Activated B cell treated with CpG ODN at 0.5 μM for 24 hours (primary cell): ENCODE data around the gene TPPP3. TPM values are rescaled to one million over a fixed set of nuclear protein-coding genes. Genes with fewer than 3 reads are reported as not detected.
A peak's percentile ranks its signal among the peaks of the same experiment; 100 is the strongest.
"Not testable (repeated sequence)": the region's sequence is repeated elsewhere in the genome, so short reads cannot be mapped to it uniquely, and the experiment has no call there.

ENCODE experiments used
- ATAC-seq: fragments of 200-7000 bp; cut with Tn5 transposase; one replicate; pipeline ENCODE4 v1.10.0; 2021; ENCODE audit warnings: low read depth, mild to moderate bottlenecking, moderate library complexity
- CTCF ChIA-PET: fragments of 350-600 bp; sonication (Branson Sonifier 250); formaldehyde crosslinking; loops from one replicate; lab custom pipeline; 2021; ENCODE audit warnings: antibody characterized with exemption; lab: Charles Lee
- POLR2A ChIA-PET: fragments of 350-600 bp; sonication (Branson Sonifier 250); formaldehyde crosslinking; loops from one replicate; lab custom pipeline; 2021; ENCODE audit warnings: antibody characterized with exemption; lab: Charles Lee
- DNase-seq: peaks from one replicate; pipeline ENCODE4 v3.0.0; 2022
- H3K27ac Mint-ChIP-seq: one replicate; pipeline ENCODE4 v1.8.0; 2020; ENCODE audit warnings: mixed read lengths
- H3K27me3 Mint-ChIP-seq: one replicate; pipeline ENCODE4 v1.8.0; 2021; ENCODE audit warnings: mixed read lengths
- H3K36me3 Mint-ChIP-seq: one replicate; pipeline ENCODE4 v1.8.0; 2021; ENCODE audit warnings: low read depth, mixed read lengths
- H3K4me1 Mint-ChIP-seq: one replicate; pipeline ENCODE4 v1.8.0; 2021; ENCODE audit warnings: mixed read lengths
- H3K4me3 Mint-ChIP-seq: one replicate; pipeline ENCODE4 v1.8.0; 2020; ENCODE audit warnings: mild to moderate bottlenecking, mixed read lengths
- H3K9me3 Mint-ChIP-seq: one replicate; pipeline ENCODE4 v1.8.0; 2020; ENCODE audit warnings: mixed read lengths
- CTCF ChIP-seq: fragments of 200-600 bp; IDR thresholded peaks from one replicate; pipeline ENCODE4 v1.8.0; 2022; ENCODE audit warnings: antibody characterized with exemption, mild to moderate bottlenecking
- intact Hi-C: fragments of 100-400 bp; cut with micrococcal nuclease; formaldehyde crosslinking; loops from one replicate; pipeline ENCODE4 v1.15.1; 2024
- total RNA-seq: library from RNA; stranded (reverse); gene quantifications from 2 replicates; pipeline ENCODE4 v1.2.3, GENCODE V29; 2022

Gene TPPP3
- total RNA-seq, 1 donor from 2014 or later: not detected

- POLR2A ChIA-PET: no interaction called here
- Mint-ChIP-seq H3K36me3 (no peaks in the 10 kb centered on the region), H3K9me3 (no peaks in the 10 kb centered on the region), H3K4me3 (no peak overlapping the region), H3K27me3 (peaks cover 5% of the 10 kb centered on the region), H3K27ac (no peak overlapping the region), H3K4me1 (no peaks in the 10 kb centered on the region)
- no peak for TF ChIP-seq CTCF
- intact Hi-C loops: loop anchor here (5.0 kb wide), 1 partner anchor 75 kb away; no protein-coding TSS in a partner anchor
- ATAC-seq (no peak), DNase-seq (no peak)
- CTCF ChIA-PET: interaction anchor here (0.9 kb wide), 1 partner anchor 42 kb away, joined by 4 read pairs; no protein-coding TSS in a partner anchor
Observed at GRCh38 chr16:67372664-67373063, 20.6 kb downstream of the TPPP3 start.

GRCh38 chr16:67370661-67371060 is 22.6 kb downstream of the TPPP3 start:
- peaks cover 3% of the 10 kb centered on the region for H3K4me1 Mint-ChIP-seq
- no peak overlapping the region for H3K27ac Mint-ChIP-seq
- ATAC-seq: no peak
- H3K27me3 Mint-ChIP-seq: no peaks in the 10 kb centered on the region
- H3K4me3 Mint-ChIP-seq: no peak overlapping the region
- POLR2A ChIA-PET: no interaction called here
- H3K36me3 Mint-ChIP-seq: no peaks in the 10 kb centered on the region
- no peak for DNase-seq
- TF ChIP-seq CTCF: no peak
- H3K9me3 Mint-ChIP-seq: no peaks in the 10 kb centered on the region
- intact Hi-C loops: loop anchor here (5.0 kb wide), 1 partner anchor 77 kb away; no protein-coding TSS in a partner anchor
- CTCF ChIA-PET: no interaction called here

GRCh38 chr16:67364600-67365235 is 28.6 kb downstream of the TPPP3 start:
- ChIA-PET CTCF (no interaction called here), POLR2A (interaction anchor here (0.5 to 0.6 kb wide), 2 partner anchors 40 to 338 kb away, joined by 3 read pairs; no protein-coding TSS in a partner anchor)
- Mint-ChIP-seq H3K27ac (peak overlapping the region; percentile 43), H3K27me3 (no peaks in the 10 kb centered on the region), H3K9me3 (no peaks in the 10 kb centered on the region), H3K36me3 (no peaks in the 10 kb centered on the region), H3K4me1 (peaks cover 17% of the 10 kb centered on the region), H3K4me3 (peak overlapping the region; percentile 11)
- DNase-seq (no peak), ATAC-seq (peak; percentile 34)
- intact Hi-C loops: no loop called here
- TF ChIP-seq CTCF: no peak

GRCh38 chr16:67361038-67361437 is 32.3 kb downstream of the TPPP3 start:
- no peak for ATAC-seq
- no peak overlapping the region for H3K27ac Mint-ChIP-seq
- ChIA-PET POLR2A (no interaction called here), CTCF (no interaction called here)
- H3K36me3 Mint-ChIP-seq: no peaks in the 10 kb centered on the region
- intact Hi-C loops: no loop called here
- DNase-seq: no peak
- TF ChIP-seq CTCF: no peak
- peaks cover 17% of the 10 kb centered on the region for H3K4me1 Mint-ChIP-seq
- H3K27me3 Mint-ChIP-seq: peaks cover 2% of the 10 kb centered on the region
- no peak overlapping the region for H3K4me3 Mint-ChIP-seq
- H3K9me3 Mint-ChIP-seq: no peaks in the 10 kb centered on the region

- CTCF ChIA-PET, H3K4me1 Mint-ChIP-seq, intact Hi-C loops, H3K27me3 Mint-ChIP-seq, POLR2A ChIA-PET, DNase-seq, H3K4me3 Mint-ChIP-seq, H3K9me3 Mint-ChIP-seq, H3K36me3 Mint-ChIP-seq, H3K27ac Mint-ChIP-seq, ATAC-seq: not testable (repeated sequence)
Observed at GRCh38 chr16:67359540-67360269, 33.6 kb downstream of the TPPP3 start.
